PC-3 (cell line): Measurements from ENCODE around the gene CTPS1.

Experiments
- EZH2 ChIP-seq: fragments of 300-600 bp; sonication (generic); IDR thresholded peaks from one replicate; pipeline ENCODE4 v1.6.1; 2017; ENCODE audit warnings: antibody characterized with exemption, mild to moderate bottlenecking, low read length; ENCODE audit not compliant: unreplicated experiment
- TF ChIP-seq, protein P1 (sequence below): fragments of 300-600 bp; sonication (generic); conservative IDR thresholded peaks from 2 replicates; pipeline ENCODE4 v1.5.1; 2017; ENCODE audit warnings: antibody characterized with exemption, low read depth, mild to moderate bottlenecking, low read length

GRCh38 chr1:40986956-40987355 lies 7.5 kb downstream of the CTPS1 start:
- TF ChIP-seq, protein P1, sequence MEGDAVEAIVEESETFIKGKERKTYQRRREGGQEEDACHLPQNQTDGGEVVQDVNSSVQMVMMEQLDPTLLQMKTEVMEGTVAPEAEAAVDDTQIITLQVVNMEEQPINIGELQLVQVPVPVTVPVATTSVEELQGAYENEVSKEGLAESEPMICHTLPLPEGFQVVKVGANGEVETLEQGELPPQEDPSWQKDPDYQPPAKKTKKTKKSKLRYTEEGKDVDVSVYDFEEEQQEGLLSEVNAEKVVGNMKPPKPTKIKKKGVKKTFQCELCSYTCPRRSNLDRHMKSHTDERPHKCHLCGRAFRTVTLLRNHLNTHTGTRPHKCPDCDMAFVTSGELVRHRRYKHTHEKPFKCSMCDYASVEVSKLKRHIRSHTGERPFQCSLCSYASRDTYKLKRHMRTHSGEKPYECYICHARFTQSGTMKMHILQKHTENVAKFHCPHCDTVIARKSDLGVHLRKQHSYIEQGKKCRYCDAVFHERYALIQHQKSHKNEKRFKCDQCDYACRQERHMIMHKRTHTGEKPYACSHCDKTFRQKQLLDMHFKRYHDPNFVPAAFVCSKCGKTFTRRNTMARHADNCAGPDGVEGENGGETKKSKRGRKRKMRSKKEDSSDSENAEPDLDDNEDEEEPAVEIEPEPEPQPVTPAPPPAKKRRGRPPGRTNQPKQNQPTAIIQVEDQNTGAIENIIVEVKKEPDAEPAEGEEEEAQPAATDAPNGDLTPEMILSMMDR, result no peak
- no peak for TF ChIP-seq EZH2
